Fibroblast of gingiva (primary cell): ENCODE results near the gene TEX54.
"Not testable (repeated sequence)": the region's sequence is repeated elsewhere in the genome, so short reads cannot be mapped to it uniquely, and the experiment has no call there.

ENCODE experiments used
- DNase-seq: peaks from one replicate; pipeline ENCODE4 v3.0.0-alpha.2; 2011; ENCODE audit warnings: low read depth

Gene TEX54

DNA sequence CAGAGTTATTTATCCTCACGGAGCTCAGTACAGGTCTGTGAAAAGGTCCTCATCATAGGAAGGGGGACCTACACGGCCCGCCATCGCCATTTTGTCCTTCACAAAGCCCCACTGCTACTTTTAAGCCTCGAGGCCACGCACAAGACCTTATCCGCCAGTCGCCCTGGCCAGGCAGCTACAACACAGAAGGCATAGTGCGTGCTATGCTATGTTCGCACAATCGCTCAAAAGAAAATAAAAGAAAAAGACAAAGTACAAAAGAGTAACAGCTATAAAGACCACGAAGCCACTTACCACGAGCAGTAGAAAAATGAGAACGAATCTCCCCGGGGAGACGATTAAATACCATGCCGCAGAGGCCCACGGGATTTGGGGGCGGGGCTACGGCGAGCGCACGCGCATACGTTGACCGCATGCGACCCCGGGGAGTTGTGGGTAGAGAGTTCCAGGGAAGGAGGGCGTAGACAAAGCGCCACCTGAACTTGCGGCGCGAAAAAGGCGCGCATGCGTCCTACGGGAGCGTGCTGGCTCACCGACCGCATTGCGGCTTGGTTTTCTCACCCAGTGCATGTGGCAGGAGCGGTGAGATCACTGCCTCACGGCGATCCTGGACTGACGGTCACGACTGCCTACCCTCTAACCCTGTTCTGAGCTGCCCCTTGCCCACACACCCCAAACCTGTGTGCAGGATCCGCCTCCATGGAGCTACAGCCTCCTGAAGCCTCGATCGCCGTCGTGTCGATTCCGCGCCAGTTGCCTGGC is 23.1 kb upstream of the TEX54 start:
- peak; percentile 96 for DNase-seq

DNA sequence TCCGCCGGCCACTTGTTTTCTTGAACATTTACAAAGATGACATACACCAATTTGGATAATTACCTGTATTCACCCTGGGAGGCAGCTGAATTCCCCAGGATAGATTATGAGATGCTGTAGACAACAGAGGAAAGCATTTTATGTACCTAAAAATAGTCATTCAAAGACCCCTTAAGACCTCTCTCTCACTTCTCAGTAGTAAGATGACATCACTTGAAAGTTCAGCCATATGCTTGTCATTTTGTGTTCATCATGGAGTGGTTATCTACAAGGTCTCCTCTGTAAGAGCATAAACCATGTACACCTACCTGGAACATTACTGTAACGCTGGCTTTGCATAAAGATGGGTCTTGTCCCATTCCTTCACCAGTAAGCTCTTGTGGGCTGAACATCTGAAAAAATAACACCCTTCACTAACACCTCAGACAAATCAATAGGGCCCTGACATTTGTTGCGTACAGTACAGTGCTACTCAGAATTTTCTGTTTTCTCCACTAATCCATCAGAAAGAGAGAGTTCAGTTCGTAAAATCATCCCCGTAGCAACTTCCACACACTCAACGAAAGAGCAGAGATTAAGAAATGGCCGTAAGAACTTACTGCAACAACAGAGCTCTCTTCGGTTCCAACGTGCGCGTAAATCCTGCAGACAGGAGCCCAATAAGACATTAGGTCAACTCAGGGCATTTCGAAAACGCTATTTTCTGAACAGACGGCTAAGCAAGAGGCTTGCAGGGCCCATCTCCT is 22.4 kb upstream of the TEX54 start:
- no peak for DNase-seq

DNA sequence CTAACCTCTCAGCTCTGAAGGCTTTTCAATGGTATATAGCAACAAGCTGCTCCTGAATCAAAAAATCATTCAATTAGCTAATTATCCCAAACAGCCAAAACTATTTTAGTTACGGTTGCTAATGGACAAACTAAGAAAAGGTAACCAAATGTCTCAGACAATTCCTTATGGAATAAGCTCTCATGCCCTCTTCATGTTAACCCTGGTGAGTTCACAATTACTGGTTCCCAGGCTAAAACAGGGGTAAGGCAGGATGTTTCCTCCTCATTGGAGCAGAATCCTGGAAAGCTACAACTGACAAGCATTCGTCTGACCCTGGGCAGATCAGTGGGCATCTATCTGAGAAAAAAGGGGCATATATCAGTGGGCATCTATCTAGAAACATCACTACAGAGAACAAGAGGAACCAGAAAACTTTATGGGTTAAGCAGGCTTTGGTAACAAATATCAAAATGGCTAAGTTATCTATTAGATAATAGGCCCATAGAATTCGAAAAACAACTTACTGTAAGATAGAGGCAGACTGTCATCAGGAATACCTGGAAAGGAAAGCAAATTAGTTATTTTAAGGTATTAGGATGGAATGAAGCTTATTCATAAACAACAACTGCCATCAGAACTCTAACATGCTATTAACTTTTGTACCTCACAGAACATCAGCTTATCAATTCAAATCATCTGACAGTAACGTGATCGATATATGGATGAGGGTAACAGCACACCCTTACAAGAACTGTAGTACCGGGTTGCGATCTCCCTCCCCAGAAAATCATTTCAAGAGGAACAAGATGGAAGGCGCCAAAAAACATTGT is 21.6 kb upstream of the TEX54 start:
- DNase-seq = no peak

DNA sequence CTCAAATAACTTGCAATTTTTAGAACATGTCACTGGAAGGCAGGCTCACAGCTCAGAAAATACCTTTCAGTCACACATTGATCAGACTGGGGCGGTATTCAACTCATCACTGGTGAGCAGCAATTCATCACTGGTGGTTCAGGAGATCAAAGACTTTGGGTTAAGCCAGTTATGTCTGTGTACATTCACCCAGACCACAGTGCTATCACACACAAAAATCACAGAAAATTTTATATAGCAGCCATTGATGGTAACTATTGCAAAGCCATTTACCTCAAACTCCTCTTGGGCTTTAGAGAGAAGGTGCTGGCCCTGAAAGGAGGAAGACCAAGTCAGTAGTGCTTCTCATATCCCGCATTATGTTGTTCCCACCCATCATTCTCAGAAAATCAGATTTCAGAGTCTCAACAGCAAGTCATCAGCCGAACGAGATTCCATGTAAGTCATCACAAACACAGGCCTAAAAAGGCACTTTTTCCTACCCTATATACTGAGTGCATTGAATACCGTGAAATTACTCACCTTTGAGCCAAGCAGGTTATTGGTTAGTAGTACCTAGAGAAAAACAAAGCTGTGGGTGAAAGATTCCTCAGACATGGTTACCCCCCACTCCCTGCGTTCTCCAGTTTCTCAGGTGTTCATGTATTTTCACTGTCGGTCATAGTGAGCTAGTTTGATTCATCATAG is 20.8 kb upstream of the TEX54 start:
- DNase-seq = no peak

GRCh38 chr11:62852523-62853188 is 20.0 kb upstream of the TEX54 start:
- no peak for DNase-seq

DNA sequence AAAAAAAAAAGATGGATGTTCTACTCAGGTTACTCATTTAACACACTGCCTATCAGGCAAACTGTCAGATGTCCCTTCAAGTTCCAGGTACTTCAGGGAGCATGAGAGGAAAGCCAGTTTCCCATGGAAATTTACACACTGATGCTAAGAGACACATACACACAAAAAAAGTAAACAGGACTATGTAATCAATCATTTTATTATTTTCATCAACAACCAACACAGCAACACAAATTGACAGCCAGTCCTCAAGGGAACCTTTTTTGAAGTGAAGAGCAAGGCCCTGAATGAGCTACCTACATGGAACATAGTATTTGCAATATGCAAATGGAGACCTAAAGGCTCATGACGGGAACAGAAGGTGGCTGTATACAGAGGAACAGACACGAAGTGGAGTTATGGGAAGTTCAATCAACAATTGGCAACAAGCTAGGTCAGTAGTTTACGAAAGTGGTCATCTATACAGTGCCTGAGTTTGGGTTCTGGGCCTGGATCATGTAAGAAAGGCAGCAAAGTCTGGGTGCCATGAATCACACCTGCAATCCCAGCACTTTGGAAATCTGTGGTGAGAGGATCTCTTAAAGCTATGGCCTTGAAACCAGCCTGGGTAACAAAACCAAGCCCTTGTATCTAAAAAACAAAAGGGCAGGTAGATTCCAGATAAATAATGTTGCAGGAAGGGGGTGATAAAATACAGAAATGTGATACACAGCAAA is 19.3 kb upstream of the TEX54 start:
- no peak for DNase-seq

DNA sequence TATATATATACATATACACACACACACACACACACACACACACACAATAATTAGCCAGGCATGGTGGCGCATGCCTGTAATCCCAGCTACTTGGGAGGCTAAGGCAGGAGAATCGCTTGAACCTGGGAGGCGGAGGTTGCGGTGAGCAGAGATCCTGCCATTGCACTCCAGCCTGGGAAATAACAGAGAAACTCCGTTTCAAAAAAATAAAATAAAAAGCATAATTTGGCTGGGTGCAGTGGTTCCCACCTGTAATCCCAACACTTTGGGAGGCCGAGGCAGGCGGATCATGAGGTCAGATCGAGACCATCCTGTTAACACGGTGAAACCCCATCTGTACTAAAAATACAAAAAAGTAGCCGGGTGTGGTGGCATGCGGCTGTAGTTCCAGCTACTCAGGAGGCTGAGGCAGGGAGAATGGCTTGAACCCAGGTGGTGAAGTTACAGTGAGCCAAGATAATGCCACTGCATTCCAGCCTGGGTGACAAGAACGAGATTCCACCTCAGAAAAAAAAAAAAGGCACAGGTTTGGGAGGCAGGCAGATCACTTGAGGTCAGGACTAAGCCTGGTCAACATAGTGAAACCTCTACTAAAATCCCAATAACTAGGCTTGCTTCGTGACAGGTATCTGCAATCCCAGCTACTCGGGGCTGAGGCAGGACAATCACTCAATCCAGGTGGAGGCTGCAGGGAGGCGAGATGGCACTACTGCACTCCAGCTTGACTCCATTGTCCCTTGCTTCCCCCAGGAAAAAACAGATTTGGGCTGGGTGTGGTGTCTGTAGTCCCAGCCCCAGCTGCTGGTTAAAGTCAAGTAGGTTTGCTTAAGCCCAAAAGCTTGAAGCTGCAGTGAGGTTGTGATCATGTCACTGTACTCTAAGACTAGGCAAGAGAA is 18.5 kb upstream of the TEX54 start:
- DNase-seq = no peak

DNA sequence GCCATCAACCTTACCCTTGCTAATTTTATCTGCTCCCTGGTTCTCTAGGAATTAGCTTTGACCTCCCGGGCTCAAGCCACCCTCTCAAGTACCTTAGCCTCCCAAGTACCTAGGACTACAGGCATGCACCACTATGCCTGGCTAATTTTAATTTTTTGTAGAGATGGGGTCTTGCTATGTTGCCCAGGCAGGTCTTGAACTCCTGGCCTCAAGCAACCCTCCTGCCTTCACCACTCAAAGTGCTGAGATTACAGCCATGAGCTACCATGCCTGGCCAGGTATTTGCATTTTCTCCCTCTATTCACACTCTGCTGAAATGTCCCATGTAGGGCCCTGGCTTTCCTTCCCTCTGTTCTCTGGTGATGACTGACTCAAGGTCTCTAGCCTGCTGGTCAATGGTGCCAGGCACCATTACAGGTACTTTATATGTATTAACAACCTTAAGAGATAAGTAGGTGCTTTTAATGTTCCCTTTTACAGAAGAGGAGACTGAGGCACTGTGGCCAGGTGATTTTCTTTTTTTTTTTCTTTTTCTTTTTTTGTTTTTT is 15.2 kb upstream of the TEX54 start:
- DNase-seq = no peak

DNA sequence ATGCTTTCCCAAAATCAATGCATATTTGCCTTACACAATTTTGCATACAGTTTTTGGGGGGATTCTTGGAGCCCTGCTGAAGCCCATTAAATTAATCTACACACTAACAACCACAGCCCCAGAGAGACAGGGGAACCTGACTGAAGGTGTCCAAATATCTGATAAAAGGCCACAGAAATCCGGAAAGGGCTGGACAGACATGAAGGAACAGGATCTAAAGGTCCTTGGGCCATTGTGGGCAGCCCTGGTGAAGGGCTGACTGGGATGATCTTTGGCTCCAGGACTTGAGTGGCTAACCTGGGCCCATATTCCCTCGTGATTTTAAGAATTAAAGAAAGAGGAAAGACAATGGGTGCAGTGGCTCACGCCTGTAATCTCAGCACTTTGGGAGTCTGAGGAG is 13.5 kb upstream of the TEX54 start:
- DNase-seq = no peak

GRCh38 chr11:62844154-62844553 is 11.5 kb upstream of the TEX54 start:
- no peak for DNase-seq

DNA sequence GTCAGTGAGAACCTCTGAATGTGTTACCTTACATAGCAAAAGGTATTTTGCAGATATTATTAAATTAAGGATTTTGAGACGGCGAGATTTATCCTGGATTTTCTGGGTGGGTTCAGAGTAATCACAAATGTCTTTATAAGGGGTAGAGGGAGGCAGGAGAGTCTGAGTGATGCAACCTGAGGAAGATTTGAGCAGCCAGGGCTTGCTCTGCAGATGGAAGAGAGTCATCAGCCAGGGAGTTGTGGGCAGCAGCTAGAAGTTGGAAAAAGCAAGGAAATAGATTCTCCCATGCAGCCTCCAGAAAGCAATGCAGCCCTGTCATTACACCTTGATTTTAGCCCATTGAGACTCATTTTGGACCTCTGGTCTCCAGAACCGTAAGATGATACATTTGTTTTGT is 10.8 kb upstream of the TEX54 start:
- no peak for DNase-seq

GRCh38 chr11:62842891-62843290 is 10.2 kb upstream of the TEX54 start:
- DNase-seq = not testable (repeated sequence)

GRCh38 chr11:62842171-62842741 is 9.6 kb upstream of the TEX54 start:
- DNase-seq = no peak

GRCh38 chr11:62841361-62842170 is 8.9 kb upstream of the TEX54 start:
- DNase-seq = peak; percentile 100

- peak; percentile 74 for DNase-seq
These were observed 8.2 kb upstream of the TEX54 start for GRCh38 chr11:62840721-62841360.

GRCh38 chr11:62839050-62839945 is 6.7 kb upstream of the TEX54 start, which contains the start of gene WDR74:
Gene WDR74, minus strand, starts transcription at chr11:62839590. Its CDS starts 20 bp downstream, at chr11:62839570.
- peak; percentile 88 for DNase-seq

GRCh38 chr11:62835336-62835735 is 2.7 kb upstream of the TEX54 start:
- DNase-seq = no peak
